ENCODE results near the gene FLYWCH2.

FLYWCH2 gene

DNA sequence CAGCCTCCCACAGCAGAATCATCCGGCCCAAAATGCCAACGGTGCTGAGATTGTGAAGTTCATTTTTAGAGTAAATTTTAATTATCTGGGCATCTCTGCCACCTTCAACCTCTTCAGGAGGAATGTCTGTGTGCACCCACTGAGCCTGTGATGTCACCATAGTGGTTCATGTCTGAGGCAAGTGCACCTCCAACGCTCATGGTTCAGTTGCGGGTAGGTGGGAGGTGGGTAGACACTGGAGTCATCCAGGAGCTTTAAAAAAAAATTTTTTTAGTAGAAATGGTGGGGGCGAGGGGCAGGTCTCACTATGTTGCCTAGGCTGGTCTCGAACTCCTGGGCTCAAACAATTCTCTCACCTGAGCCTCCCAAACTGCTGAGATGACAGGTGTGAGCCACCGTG is 30.6 kb downstream of the FLYWCH2 start:
- Histone ChIP-seq H3K79me2 (ENCODE audit: insufficient read depth, low read depth) (peaks cover 10% of the 10 kb centered on the region; the same call in 1 of the 2 replicates), H3K4me2 (no peak overlapping the region), H3K4me3 (IDR thresholded peaks at IDR 0.05; ENCODE audit: insufficient read depth, low read depth, low read length) (no peak overlapping the region), H3K4me1 (ENCODE audit: low read depth, poor library complexity, severe bottlenecking) (peaks cover 55% of the 10 kb centered on the region), H4K20me1 (ENCODE audit: insufficient read depth) (no peaks in the 10 kb centered on the region), H3K27me3 (ENCODE audit: insufficient read depth, low read depth) (peaks cover 24% of the 10 kb centered on the region), H3K9ac (no peak overlapping the region), H3K36me3 (ENCODE audit: insufficient read depth) (no peaks in the 10 kb centered on the region), H2AFZ (ENCODE audit: low read depth) (no peak overlapping the region), H3K27ac (no peak overlapping the region)
- TF ChIP-seq, protein P1, sequence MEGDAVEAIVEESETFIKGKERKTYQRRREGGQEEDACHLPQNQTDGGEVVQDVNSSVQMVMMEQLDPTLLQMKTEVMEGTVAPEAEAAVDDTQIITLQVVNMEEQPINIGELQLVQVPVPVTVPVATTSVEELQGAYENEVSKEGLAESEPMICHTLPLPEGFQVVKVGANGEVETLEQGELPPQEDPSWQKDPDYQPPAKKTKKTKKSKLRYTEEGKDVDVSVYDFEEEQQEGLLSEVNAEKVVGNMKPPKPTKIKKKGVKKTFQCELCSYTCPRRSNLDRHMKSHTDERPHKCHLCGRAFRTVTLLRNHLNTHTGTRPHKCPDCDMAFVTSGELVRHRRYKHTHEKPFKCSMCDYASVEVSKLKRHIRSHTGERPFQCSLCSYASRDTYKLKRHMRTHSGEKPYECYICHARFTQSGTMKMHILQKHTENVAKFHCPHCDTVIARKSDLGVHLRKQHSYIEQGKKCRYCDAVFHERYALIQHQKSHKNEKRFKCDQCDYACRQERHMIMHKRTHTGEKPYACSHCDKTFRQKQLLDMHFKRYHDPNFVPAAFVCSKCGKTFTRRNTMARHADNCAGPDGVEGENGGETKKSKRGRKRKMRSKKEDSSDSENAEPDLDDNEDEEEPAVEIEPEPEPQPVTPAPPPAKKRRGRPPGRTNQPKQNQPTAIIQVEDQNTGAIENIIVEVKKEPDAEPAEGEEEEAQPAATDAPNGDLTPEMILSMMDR (conservative IDR thresholded peaks at IDR 0.05; ENCODE audit: low read depth, low read length), result no peak

DNA sequence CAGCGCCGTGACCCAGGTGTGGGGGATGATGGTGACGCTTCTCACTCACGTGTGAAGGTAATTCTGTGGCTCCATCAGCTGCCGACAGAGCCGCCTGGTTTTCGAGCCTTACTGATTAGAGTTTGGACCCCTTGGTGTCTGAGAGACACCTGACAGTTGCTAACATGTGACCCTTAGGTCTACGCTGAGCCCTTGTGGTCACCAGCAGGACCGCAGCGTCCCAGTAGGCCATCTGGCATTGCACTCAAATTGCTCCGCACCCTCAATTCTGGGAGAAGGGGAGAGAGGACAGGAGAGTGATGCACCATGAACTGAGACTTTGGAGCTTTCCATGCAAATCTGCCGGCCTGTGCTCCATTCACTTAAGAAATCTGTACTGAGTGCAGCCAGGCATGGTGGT is 31.2 kb downstream of the FLYWCH2 start:
- Histone ChIP-seq H3K4me2 (peak overlapping the region; percentile 23; the same call in 1 of the 2 replicates), H3K36me3 (ENCODE audit: insufficient read depth) (no peaks in the 10 kb centered on the region), H3K27me3 (ENCODE audit: insufficient read depth, low read depth) (peaks cover 18% of the 10 kb centered on the region), H3K4me3 (IDR thresholded peaks at IDR 0.05; ENCODE audit: insufficient read depth, low read depth, low read length) (no peak overlapping the region), H3K79me2 (ENCODE audit: insufficient read depth, low read depth) (peaks cover 10% of the 10 kb centered on the region; the same call in 1 of the 2 replicates), H3K4me1 (ENCODE audit: low read depth, poor library complexity, severe bottlenecking) (peaks cover 58% of the 10 kb centered on the region), H3K9ac (no peak overlapping the region), H2AFZ (ENCODE audit: low read depth) (no peak overlapping the region), H4K20me1 (ENCODE audit: insufficient read depth) (no peaks in the 10 kb centered on the region), H3K27ac (peak overlapping the region; percentile 75; the same call in 1 of the 2 replicates)
- TF ChIP-seq, protein P1 (conservative IDR thresholded peaks at IDR 0.05; ENCODE audit: low read depth, low read length), result no peak

- H3K79me2 ChIP-seq (ENCODE audit: insufficient read depth, low read depth), result peaks cover 10% of the 10 kb centered on the region; the same call in 1 of the 2 replicates
- H3K4me3 ChIP-seq (IDR thresholded peaks at IDR 0.05; ENCODE audit: insufficient read depth, low read depth, low read length), result no peak overlapping the region
- no peaks in the 10 kb centered on the region for H3K36me3 ChIP-seq (ENCODE audit: insufficient read depth)
- peaks cover 9% of the 10 kb centered on the region for H3K27me3 ChIP-seq (ENCODE audit: insufficient read depth, low read depth)
- H3K9ac ChIP-seq, result peak overlapping the region; percentile 40; the same call in 1 of the 2 replicates
- peak overlapping the region; percentile 23 for H3K4me2 ChIP-seq
- no peak overlapping the region for H2AFZ ChIP-seq (ENCODE audit: low read depth)
- peak overlapping the region; percentile 75 for H3K27ac ChIP-seq
- peaks cover 62% of the 10 kb centered on the region for H3K4me1 ChIP-seq (ENCODE audit: low read depth, poor library complexity, severe bottlenecking)
- TF ChIP-seq, protein P1 (conservative IDR thresholded peaks at IDR 0.05; ENCODE audit: low read depth, low read length), result no peak
- H4K20me1 ChIP-seq (ENCODE audit: insufficient read depth), result no peaks in the 10 kb centered on the region
Observed at GRCh38 chr16:2915196-2915929, 32.3 kb downstream of the FLYWCH2 start.

DNA sequence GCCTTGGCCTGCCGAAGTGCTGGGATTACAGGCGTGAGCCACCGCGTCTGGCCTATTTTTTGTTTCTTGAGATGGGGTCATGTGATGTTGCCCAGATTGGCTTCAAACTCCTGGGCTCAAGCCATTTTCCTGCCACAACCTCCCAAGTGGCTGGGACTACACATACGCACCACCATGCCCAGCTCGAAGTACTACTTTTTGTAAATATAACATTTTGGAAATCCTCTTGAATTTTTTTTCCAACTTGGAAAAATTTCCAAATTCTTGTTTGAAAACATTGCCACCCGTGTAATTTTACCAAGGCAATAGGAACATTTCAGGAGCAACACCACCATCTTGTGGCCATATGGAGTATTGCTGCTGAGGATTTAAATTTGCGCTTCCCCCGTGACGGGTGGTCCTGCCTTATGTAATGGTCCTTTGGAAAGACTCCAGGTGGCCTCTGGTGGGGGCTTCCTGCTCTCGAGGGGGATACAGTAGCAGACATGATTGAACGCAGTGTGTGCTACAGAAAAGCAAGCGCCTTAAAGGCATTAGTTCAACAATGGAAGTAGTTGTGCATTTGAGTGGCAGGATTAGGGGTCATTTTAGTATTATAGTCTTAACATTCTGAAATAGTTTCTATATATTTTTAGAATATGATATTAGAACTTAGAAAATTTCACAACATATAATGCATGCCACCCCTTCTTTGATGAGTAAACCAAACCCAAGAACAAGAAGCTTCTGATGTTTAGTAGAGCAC is 36.7 kb downstream of the FLYWCH2 start:
- no peak overlapping the region for H3K4me3 ChIP-seq (IDR thresholded peaks at IDR 0.05; ENCODE audit: insufficient read depth, low read depth, low read length)
- no peaks in the 10 kb centered on the region for H3K36me3 ChIP-seq (ENCODE audit: insufficient read depth)
- no peaks in the 10 kb centered on the region for H3K27me3 ChIP-seq (ENCODE audit: insufficient read depth, low read depth)
- no peaks in the 10 kb centered on the region for H4K20me1 ChIP-seq (ENCODE audit: insufficient read depth)
- no peaks in the 10 kb centered on the region for H3K79me2 ChIP-seq (ENCODE audit: insufficient read depth, low read depth)
- no peak overlapping the region for H3K9ac ChIP-seq
- no peak overlapping the region for H3K27ac ChIP-seq
- peaks cover 31% of the 10 kb centered on the region for H3K4me1 ChIP-seq (ENCODE audit: low read depth, poor library complexity, severe bottlenecking)
- TF ChIP-seq, protein P1 (conservative IDR thresholded peaks at IDR 0.05; ENCODE audit: low read depth, low read length), result peak; percentile 95
- no peak overlapping the region for H3K4me2 ChIP-seq
- H2AFZ ChIP-seq (ENCODE audit: low read depth), result no peak overlapping the region

All from KMS-11 (cell line).